HS-27A (cell line): ENCODE measurements around the gene DCAF8.
A peak's percentile ranks its signal among the peaks of the same experiment; 100 is the strongest.

Source experiments
- DNase-seq: peaks from one replicate; pipeline ENCODE4 v3.0.0-alpha.2; 2012; ENCODE audit warnings: low read depth, missing footprints

DCAF8 gene

DNA sequence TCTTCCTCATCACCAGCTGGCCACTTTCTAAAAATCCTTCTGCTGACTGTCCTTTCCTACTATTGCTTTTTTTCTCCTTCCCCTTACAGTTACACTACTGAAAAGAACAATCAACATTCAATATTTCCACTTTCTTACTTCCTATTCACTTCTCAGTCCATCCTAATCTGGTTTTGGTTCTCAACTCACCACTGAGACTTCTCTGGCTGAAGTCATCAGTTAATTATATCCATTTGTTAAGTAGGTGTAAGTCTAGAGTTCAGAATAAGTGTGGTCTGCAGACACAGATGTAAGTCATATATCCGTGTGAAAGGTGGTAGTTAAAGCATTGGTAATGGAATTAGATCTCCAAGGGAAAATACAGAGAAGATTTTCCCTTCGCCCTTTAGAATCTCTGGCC, 35.7 kb downstream of the DCAF8 start:
- no peak for DNase-seq

DNA sequence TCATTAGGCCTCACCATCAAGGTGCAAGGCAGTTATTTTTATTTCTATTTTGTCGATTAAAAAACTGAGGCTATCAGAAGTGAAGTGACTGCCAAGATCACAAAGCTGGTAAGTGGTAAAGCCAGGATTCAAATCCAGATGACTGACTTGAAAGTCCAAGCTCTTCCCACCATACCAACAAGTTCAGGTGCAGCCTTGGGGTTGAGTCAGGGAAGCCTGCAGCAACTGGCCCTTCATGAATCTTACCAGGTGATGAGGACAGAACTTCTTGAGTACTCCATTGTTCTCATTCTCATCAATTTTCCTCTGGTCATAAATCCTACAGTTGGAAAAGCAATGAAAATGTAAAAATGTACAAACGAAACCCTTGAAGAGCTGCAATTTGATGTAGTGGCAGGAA, 37.0 kb downstream of the DCAF8 start:
- DNase-seq = no peak

DNA sequence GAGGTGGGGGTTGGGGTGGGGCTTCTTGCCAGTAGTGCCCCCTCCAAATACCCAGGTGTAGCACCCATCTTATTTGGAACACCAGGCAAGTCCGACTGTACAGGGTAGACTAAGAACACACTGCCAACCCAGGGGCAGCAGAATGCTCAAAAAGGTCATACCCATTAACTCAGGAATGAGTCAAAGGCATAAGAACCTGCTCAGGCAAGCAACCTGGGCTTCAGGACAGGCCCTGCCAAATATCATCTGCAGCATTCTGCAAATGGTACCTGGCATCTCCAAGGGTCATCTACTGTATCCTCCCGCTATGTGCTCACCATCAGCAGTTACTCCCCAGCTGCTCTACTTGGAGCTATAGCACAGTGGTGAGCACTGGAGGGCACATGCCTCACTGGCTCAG, 37.7 kb downstream of the DCAF8 start:
- no peak for DNase-seq

DNA sequence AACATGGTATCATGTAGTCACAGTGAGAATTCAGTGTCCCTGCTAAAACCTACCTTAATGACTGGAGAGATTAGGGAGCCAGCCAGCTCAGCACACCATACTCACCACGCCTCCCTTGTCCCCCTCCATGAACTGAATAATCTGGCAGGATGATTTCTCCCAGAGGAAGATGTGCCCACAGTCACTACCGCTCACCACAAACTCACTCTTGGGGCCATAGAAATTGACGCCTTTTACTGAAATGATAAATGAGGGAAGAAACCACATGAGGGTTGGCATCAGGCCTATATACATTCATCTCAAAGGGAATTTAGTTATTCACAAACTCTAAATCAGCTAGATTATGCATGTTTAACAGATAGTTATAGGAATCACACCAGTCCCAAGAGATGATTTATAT, 39.8 kb downstream of the DCAF8 start:
- DNase-seq = no peak

DNA sequence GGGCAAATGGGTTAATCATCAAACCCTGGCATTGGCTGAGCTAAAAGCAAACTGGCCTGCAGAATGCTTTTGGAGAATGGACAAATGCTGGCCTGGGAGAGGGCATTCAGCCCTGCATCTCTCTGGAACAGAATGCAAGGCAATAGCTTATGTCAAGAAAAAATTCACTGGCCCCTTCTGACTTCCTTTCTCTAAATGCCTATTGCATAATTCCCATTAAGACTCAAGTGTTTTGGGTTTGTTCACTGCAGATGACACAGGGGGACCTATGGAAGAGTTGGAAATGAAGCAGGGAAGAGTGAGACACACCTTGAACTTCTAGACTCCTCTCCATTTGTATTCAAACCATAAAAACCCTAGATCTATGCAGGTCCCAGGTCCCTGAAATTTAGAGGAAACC, 41.3 kb downstream of the DCAF8 start:
- no peak for DNase-seq

DNA sequence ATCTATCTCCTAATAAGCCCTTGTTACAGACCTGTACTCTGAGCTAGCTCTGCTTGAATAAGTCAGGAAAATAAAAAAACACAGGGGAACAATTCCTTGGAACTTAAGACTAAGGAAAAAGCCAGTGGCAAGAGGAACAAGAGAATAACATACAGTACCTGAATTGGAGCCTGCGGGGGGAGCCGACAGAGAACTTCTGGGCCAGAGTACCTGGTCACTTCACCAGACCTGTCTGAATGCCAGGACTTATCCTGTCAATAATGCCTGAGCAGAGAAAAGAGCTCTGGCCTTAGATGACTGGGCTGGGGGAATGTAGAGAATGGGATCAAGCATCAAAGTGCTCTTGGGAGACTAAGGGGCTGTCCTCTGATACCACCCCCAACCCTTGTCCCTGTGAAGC, 42.0 kb downstream of the DCAF8 start:
- DNase-seq = no peak

DNA sequence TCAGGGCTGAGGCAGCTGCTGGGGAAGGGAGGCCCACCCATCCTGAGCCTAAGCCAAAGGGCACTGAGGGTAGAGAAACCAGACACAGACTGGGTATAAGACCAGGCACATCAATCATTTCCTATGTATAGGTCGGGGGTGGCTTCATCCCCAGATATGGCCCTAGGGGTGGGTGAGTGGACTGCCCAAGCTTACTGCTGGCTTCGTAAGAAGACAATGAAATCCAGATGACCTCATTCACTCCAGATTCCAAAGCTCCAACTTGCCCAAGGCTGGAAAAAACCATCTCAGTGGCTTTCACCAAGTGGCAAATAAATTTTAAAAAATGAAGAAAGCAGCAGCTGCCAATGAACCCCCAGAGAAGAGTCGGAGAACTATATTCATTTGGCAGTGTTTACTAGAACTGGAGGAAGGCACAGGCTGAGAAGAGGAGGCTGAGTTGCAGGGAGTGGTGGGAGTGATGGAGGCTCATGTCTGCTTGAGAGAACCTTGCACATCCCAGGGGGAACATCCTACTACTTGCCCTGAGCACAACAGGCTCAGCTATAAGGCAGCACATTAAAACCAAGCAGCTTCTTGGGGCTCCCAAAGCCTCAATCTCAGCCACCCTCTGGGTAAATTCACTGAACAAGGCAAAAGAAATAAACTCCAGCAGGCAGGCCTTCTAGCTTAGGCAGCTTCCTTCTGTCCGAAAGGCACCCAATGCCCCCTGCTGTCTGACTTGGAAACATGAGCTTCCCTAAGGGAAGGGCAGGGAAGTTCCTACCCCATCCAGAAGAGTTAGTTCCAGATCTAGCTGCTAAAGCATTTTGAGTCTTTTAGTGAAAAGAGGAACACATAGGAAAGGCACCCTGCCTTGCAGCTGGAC, 43.1 kb downstream of the DCAF8 start:
- peak; percentile 14 for DNase-seq

DNA sequence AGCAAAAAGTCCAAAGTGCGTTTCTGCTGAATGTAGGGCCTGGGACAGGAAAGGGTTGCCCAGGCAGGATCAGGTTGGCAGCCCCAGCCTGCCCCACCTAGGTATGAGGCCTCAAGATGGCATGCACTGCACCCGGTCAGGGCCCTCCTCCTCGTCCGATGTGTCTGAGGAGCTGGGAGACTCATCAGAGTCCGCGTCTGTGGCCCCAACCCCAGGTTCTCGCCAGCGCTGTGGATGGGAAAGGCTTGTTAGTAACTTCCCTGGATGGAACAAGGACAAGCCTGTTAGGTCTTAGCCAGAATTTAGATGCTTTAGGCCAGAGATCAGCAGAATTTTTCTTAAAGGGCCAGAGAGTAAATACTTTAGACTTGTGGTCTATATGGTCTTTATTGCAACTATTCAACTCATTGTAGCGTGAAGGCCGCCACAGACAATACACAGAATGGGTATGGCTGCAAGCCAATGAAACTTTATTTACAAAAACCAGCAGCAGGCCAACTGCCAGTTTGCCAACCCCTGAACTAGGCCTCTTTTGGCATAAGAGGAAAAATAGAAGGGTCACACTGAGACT, 44.8 kb downstream of the DCAF8 start:
- DNase-seq = no peak

DNA sequence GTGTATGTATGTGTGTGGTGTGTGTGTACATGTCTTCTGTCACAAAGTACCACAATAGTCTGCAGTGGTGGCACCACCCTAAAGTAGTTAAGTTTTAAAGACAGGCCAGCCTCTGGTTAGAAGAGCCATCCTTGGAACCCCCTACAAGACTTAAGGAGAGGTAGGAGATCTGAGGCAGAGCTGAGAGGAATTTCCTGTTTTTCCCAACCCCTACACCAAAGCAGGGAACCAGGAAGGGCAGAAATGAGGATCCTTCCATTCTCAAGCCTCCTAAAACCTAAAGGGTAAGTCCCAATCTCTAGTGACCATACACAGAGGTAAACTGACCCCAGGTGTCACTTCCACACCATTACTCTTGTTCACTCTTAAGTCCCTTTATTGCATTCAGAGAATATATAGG, 46.0 kb downstream of the DCAF8 start:
- no peak for DNase-seq

DNA sequence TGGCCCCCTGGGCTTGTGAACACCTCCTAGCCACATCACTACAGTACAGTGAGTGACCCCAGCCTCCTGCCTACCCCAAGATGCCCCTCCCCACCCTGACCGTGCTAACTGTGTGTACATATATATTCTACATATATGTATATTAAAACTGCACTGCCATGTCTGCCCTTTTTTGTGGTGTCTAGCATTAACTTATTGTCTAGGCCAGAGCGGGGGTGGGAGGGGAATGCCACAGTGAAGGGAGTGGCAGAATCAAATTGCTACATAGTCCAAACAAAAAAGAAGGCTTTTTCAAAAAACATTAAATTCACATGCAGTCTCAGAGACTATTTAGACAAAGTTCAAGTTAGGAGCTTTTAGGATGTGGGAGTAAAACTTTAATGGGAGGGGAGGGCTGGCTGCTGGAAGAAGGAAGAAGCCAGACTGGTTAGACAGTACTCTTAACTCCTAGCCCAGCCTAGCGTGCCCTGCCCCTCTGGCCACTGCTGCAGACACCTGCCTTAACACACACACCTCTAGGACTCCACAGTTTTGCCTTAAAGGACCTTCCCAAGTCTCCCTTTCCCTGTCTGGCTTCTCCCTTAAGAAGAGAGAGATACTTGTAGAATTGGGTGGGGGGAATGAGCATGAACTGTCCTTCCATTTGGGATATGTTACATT, 47.7 kb downstream of the DCAF8 start:
- DNase-seq = no peak

DNA sequence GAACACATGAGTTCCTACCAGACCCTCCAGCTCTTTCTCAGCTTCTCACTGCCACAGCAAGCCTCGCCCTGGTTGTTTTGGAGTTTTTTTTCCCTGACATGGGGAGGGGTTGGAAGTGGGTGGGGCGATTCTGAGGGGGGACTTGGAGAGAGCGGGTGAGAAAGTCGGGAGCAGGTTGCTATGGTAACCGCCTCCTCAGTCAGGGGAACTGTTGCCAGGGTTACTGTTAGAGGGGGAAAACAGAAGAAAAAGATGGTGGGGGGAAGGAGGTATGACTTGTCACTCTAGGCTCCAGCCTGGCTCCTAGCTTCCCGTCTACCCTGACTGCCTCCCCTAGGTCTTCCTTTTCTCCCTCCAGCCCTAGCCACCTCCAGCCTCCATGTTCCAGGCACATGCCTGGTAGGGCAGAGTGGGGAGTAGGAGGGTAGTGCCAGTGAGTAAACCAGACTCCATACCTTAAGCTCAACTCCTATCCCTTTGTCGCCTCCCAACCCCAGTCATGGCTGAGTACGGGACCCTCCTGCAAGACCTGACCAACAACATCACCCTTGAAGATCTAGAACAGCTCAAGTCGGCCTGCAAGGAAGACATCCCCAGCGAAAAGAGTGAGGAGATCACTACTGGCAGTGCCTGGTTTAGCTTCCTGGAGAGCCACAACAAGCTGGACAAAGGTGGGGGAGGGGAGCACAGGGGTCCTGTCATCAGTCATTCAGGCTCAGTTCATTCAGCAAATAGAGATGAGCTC, 51.1 kb downstream of the DCAF8 start:
- DNase-seq = no peak

DNA sequence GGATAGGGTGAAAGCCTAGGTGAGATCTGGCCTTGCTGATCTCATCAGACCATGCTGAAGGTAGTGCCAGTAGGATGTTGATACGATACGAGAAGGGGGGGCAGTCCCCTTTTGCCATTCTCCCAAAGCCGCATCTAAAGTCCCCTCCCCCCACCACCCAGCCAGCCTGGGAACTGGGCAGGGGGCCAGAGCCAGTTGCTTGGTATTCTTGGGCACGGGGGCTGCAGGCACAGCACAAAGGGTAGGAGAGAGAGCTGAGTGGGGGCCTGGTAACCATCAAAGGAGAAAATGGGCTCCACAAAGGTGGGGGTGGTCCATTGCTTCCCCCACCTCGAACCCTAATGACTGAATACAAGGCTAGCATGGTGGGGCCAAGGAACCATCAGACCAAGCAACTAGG, 51.8 kb downstream of the DCAF8 start:
- DNase-seq = no peak

DNA sequence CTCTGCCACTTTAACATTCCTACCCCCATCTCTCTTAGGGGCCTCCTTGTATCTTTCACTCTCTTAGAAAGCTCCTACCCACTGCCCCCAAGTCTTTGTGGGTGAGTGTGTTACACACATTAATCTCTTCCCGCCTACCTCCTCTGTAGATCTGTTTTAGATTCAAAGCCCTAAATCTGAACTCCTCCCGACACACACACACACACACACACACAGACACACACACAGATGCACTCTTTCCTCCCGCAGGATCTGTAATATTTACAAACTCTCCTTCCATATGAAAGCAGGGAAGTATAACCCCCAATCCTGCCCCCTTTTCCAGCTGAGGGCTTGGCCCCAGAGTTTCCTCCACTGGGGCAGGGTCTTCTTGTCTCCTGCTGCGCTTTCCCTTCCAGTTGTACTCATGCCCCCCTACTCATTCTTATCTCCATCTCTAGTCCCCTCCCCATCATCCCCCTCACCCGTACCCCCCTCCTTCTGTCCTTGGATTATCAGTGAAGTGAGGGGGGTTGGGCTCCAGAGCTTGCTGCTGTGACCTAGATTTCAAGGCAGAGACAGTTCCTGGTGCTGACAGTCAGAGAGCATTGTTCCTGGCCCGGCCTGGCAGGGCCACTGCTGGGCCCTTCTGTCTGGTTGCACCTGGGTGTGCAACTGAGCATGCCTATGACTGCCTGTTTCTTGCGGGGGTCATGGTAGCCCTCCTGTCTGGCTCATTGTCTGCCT, 52.9 kb downstream of the DCAF8 start:
- no peak for DNase-seq

DNA sequence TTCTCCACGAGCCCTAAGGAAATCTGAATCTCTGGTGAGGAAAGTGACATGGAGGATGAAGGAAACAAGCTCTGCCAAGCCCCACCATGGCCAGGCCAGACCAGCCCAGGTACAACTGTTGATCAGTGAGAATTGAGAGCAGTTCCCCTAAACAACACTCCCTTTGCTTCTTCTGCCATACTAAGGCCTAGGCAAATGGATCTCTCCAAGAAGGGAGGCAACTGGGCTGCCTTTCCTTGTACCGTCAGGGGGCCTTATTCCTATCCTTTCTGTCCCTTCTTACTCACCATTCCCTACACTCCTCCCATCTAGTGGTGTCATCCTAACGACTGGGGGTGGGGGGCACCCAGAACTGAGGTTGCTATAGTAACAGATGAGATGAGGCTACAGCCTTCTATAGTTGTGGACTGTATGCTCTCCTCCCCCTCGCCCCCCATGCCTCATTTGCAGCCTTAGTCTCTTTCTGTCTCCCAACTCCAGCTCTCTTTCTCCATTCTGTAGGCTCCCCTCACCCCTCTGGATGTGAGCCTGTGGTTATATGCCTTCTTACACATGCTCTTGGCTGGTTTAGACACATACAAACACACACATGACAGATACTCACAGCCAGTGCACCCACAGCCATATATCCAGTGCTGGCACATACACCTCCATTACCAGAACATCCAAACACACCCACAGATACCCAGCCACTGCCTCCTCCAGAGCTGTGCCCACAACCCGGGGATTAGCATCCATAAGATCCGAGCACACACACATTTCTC, 53.6 kb downstream of the DCAF8 start:
- DNase-seq = no peak

DNA sequence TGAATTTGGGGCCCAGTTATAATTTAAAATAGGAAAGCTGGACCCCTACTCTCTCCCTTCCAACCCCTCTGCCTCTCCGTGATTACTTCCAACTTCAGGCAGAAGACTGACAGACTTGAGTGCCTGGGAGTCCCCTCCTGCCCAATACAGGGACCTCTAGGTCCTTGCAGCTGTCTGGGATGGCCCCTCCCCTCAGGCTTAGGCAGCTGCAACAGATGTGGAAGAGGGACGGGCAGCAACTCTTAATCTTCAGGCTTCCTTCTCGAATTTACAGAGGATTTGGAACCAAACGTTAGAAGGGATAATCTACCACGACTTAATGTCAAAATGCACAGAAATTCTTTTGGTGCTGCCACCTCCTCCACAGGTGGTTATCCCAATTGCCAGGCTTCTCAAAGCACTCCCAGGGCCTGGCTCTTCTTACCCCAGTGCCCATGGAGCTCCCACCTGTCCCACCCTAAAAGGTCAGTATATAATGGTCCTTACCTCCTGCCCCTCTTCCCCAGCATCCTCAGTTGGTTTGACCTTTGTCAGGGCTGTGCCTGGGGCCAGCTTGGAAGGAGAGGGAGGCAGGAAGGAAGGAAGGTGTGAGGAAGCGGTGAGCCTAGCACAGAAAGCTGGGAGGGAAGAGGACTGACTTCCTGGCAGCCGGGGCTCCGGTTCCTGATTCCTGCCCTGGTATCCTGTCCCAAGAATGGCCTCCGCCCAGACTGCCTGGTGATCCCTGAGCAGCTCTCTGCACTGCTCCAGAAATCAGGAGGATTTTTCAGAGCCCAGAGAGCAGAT, 54.4 kb downstream of the DCAF8 start:
- no peak for DNase-seq

DNA sequence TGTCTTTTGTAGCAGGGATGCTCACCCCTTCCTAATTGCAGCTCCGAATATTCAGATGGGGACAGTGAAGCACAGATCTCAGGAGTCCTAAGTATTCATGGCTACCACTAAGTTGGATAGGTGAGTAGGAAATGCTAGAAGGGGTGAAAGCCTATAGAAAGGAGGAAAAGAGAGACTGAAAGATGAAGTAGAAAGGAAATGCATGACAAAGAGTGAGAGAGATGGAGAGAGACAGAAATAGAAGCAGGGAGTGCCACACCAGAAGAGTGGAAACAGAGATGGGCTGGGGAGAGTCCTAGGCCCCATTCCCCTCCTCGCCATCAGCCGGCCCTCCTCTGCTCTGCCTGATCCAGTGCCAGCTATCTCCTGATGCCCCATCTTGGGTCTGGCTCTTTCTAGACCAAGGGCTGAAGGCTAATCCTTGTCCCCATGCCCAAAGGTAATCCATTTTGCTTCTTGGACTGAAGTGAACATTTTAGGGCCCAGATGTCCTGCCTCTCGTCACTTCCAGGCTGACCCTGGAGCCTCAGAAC, 55.2 kb downstream of the DCAF8 start:
- DNase-seq = no peak

DNA sequence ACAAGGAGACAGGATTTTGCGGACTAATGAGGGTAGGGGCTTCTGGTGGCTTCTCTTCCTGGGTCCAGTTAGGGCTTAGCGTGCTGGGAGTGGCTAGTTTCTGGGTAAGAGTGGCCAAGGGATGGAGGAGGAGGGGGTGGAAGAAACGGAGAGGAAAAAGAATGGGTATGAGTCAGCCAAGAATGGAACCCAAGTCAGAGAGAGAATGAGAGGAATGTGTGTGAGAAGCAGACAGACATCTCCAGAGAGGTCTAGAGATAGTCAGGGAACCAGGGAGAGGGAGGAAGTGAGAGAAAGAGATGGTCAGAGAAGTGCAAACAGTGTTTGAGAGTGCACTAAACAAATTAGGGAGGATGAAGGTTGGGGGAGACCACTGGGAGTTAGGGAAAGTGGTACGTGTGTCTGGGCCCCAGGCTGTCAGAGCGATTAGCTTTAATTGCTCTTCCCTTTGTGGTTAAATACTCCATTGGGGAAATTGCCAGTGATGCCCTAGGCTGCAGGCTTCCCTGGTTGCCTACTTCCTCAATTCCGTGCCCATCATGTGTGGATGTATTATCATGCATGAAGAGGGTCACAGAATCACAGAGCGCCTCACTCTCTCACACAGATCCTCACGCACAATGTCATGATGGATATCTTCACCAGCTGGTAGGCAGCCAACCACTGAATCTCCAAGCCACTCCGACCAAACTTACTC, 55.8 kb downstream of the DCAF8 start:
- peak; percentile 80 for DNase-seq

DNA sequence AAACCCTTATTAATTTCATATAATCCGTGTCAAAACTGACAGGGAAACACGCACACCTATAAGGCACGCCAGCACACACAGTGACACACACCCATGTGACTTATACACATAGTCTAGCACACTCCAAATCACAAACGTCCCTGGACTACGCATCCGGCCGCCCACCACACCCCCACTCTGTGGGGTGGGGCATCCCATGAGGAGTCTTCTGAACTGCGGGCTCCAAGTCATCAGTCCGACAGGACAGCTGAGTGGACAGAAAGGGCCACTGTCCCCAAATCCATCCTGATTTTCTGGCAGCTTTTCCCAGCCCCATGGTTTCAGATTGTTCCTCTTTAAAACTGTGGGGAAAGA, 56.3 kb downstream of the DCAF8 start:
- DNase-seq = peak; percentile 68

DNA sequence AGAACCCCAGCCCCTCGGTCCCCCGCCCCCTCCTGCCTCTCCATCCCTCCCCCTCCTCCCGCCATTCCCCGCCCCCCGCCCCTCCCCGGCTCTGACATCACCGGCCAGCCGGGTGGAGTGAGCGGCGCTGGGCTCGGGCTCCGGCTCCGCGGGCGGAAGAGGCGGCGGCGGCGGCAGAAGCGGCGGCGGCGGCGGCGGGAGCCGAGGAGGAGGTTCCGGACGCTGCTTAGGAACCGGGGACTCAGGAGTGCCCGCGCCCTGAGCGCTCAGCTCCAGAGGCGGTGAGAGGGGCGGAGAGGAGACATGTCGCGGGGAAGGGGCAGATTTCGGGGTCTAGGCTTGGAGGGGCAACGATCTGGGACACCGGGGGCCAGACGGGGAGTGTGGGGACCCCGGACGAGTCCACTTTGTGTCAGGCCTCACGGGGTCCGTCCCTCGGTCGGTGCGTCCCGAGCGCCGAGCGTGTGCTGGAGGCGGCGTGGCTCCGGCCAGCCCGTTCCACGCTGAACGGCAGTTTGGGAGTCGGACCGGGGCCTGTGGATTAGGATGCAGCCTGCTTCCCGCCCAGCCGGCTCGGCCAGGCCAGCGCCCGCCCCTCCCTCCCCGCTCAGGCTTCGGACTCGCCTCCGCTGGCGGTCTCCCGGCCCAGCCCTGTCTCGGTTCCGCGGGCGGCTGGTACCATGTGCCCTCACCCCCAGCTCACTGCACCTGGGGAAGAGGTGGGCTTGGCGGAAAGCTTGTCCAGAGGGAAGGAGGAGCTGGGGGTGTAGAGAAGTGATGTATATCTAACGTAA, 56.9 kb downstream of the DCAF8 start, which contains the start of gene PEA15:
PEA15 (plus strand) TSS at position 143 of the 794 bp plus-strand sequence. CDS start 6,161 bp downstream, outside the sequence.
- DNase-seq = no peak
